GM13977 (cell line): ENCODE data around the gene PTPRCAP.
"Not testable (repeated sequence)": the region's sequence is repeated elsewhere in the genome, so short reads cannot be mapped to it uniquely, and the experiment has no call there.

Experiments used
- DNase-seq: peaks from one replicate; pipeline ENCODE4 v3.0.0; 2012; ENCODE audit warnings: low spot score
- CTCF ChIP-seq: IDR thresholded peaks from 2 replicates; pipeline ENCODE4 v1.5.1; 2012; ENCODE audit warnings: mild to moderate bottlenecking, control low read depth; ENCODE audit not compliant: insufficient read depth; ENCODE audit errors: extremely low read depth, missing control alignments
- in situ Hi-C: fragments of 300-500 bp; cut with MboI; formaldehyde crosslinking; loops from one replicate; pipeline ENCODE4 v1.12.0; 2022; ENCODE audit warnings: low sequenced_read_pairs, low pct_unique_long_range_greater_than_20kb, mixed read lengths, inconsistent platforms; ENCODE audit not compliant: unreplicated experiment

PTPRCAP gene

DNA sequence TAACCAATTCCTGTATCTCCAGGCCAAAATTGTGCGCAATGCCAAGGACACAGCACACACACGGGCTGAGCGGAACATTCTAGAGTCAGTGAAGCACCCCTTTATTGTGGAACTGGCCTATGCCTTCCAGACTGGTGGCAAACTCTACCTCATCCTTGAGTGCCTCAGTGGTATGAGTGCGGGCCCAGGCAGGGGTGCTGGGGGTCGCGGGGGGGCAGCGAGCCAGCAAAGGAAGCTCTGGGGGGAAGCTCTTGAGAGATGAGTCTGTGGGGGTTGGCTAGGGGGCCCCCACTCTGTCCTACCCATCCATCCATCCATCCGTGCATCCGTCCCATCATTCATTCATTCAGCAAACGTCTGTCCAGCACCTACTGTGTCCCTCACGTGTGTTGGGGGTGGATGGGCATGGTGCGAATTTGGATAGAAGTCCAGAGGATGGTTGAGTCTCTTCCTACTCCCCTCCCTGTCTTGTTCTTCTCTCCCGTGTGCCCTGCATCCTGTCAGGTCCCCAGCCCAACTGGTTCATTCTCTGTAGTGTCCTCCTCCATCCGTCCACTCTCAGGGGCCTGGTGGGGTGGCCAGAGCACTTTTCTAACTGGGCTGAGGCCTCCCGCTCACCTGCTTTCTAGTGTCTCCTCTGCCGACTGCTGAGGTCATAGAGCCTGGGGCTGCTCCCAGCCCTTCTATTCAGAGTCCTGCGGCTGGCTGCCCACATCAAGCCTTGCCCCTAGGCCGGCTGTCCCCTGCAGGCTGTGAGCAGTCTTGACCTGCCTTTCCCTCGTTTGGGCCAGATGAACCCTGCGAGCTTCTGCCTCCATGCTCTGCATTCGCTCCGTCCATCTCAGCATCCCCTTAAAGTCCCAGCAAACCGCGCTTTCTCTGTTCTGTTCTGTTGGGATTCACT lies 5.9 kb downstream of the PTPRCAP start:
- TF ChIP-seq CTCF = no peak
- in situ Hi-C loops = no loop called here

DNA sequence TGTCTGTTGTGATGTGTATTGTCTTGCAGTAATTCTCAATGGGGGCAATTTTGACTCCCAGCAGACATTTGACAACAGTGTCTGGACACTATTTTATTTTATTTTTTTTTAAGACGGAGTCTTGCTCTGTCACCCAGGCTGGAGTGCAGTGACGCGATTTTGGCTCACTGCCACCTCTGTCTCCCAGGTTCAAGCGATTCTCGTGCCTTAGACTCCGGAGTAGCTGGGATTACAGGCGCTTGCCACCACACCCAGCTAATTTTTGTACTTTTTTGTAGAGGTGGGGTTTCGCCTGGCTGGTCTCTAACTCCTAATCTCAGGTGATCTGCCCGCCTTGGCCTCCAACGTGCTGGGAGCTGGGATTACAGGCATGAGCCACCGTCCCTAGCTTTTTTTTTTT lies 7.8 kb downstream of the PTPRCAP start:
- in situ Hi-C loops = no loop called here
- TF ChIP-seq CTCF = no peak
- DNase-seq = no peak

More for the DNA sequence above, 5.9 kb downstream of the PTPRCAP start:
- DNase-seq = no peak

DNA sequence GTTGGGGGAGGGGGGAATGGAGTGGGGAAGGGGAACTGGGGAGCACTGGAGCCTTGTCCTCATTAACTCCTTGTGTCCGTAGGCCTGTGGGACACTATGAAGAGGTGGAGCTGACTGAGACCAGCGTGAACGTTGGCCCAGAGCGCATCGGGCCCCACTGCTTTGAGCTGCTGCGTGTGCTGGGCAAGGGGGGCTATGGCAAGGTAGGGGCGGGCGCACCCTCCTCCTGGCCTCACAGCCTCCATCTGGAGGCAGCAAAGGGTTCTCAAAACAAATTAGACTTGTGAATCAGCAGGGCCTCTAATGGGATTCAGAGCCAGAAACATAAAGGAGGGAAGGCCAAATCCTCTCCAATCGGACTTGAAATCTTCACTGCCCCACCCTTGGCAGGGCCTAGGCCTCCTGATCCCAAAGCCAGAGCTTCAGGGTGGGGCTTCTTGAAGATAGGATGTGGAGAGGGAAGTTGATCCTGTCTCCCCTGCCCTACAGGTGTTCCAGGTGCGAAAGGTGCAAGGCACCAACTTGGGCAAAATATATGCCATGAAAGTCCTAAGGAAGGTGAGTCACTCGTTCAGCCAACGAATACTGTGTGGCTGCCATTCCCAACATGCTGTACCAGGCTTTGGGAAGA lies 8.3 kb downstream of the PTPRCAP start:
- in situ Hi-C loops = no loop called here
- TF ChIP-seq CTCF = no peak
- DNase-seq = no peak

- peak; percentile 100 for DNase-seq
- TF ChIP-seq CTCF = no peak
- in situ Hi-C loops = no loop called here
These were observed 9.2 kb downstream of the PTPRCAP start, which contains the start of gene RPS6KB2 for GRCh38 chr11:67428052-67429001. TSS of gene RPS6KB2 (plus strand) at chr11:67428494. CDS start at chr11:67428546, 52 bp downstream.

DNA sequence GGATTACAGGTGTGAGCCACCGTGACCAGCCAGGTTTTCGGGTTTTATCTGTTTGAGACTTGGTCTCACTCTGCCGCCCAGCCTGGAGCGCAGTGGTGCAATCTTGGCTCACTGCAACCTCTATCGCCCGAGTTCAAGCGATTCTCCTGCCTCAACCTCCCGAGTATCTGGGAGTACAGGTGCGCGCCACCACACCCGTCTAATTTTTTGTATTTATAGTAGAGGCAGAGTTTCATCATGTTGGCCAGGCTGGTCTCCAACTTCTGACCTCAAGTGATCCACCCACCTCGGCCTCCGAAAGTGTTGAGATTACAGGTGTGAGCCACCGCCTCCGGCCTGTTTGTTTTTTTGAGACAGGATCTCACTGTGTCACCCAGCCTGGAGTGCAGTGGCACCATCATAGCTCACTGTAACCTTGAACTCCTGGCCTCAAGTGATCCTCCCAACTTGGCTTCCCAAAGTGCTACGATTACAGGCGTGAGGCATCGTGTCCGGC lies 10.1 kb downstream of the PTPRCAP start:
- in situ Hi-C loops, DNase-seq: not testable (repeated sequence)

DNA sequence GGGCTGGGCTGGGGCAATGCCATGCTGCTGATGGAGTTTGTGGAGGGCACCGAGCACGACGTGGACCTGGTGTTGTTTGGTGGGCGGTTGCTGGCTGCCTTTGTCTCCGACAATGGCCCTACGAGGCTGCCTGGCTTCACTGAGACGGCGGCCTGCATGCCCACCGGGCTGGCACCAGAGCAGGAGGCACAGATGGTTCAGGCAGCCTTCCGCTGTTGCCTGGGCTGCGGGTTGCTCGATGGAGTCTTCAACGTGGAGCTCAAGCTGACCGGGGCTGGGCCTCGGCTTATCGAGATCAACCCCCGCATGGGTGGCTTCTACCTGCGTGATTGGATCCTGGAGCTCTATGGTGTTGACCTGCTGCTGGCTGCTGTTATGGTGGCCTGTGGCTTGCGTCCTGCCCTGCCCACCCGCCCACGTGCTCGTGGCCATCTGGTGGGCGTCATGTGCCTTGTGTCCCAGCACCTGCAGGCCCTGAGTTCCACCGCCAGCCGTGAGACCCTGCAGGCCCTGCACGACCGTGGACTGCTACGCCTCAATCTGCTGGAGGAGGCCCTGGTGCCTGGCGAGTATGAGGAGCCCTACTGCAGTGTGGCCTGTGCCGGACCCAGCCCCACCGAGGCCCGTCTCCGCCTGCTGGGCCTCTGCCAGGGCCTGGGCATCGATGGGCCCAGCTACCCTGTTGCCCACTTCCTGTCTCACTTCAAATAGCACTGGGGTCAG lies 13.4 kb downstream of the PTPRCAP start:
- in situ Hi-C loops = no loop called here
- no peak for DNase-seq
- no peak for TF ChIP-seq CTCF
